ENCODE data around the gene CACNG4. TPM values are rescaled to one million over a fixed set of nuclear protein-coding genes. Genes with fewer than 3 reads are reported as not detected.

Gene CACNG4
- total RNA-seq, 1 experiment from 2014 or later: 6.3 TPM

- H3K4me1 ChIP-seq (ENCODE audit: insufficient read depth, low read length): no peaks in the 10 kb centered on the region
- H3K27me3 ChIP-seq (ENCODE audit: insufficient read depth, low read length): no peaks in the 10 kb centered on the region
- no peak overlapping the region for H3K14ac ChIP-seq (ENCODE audit: insufficient read depth, low read length)
- H3K18ac ChIP-seq (ENCODE audit: insufficient read length, low read depth, low read length): no peak overlapping the region
- H3K27ac Mint-ChIP-seq: no peak overlapping the region
- H3T11ph ChIP-seq (ENCODE audit: low read length): no peak overlapping the region
- H2BK120ac ChIP-seq (ENCODE audit: low read depth, low read length, poor library complexity, severe bottlenecking): no peak overlapping the region
- H3K4me1 Mint-ChIP-seq: peaks cover 0 to 2% of the 10 kb centered on the region in 2 experiments; a peak in 1 of 4 replicates
- H3K9ac ChIP-seq (ENCODE audit: extremely low read depth, insufficient read length, low read length): no peak overlapping the region
- TF ChIP-seq, protein P1, sequence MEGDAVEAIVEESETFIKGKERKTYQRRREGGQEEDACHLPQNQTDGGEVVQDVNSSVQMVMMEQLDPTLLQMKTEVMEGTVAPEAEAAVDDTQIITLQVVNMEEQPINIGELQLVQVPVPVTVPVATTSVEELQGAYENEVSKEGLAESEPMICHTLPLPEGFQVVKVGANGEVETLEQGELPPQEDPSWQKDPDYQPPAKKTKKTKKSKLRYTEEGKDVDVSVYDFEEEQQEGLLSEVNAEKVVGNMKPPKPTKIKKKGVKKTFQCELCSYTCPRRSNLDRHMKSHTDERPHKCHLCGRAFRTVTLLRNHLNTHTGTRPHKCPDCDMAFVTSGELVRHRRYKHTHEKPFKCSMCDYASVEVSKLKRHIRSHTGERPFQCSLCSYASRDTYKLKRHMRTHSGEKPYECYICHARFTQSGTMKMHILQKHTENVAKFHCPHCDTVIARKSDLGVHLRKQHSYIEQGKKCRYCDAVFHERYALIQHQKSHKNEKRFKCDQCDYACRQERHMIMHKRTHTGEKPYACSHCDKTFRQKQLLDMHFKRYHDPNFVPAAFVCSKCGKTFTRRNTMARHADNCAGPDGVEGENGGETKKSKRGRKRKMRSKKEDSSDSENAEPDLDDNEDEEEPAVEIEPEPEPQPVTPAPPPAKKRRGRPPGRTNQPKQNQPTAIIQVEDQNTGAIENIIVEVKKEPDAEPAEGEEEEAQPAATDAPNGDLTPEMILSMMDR (conservative IDR thresholded peaks at IDR 0.05): no peak
- no peaks in the 10 kb centered on the region for H3K23me2 ChIP-seq (ENCODE audit: insufficient read length, low read depth, low read length, poor library complexity, severe bottlenecking)
- H3K27ac ChIP-seq (ENCODE audit: insufficient read length, low read depth, low read length): no peak overlapping the region
- no CpG with 5 or more reads among the region's 9 CpGs for WGBS (ENCODE audit: extremely low coverage, insufficient read length, low lambda C conversion rate)
- H2BK12ac ChIP-seq (ENCODE audit: insufficient read length, low read depth, low read length): no peak overlapping the region
- no peak overlapping the region for H4K8ac ChIP-seq (replicated peaks; ENCODE audit: insufficient read length, low read depth, low read length)
- no peaks in the 10 kb centered on the region for H4K20me1 ChIP-seq (ENCODE audit: control insufficient read depth, insufficient read depth, insufficient read length)
- no peak overlapping the region for H2BK5ac ChIP-seq (ENCODE audit: insufficient read length, low read length)
- no peak overlapping the region for H3K4me3 Mint-ChIP-seq
- no peaks in the 10 kb centered on the region for H3K9me3 ChIP-seq (ENCODE audit: control insufficient read depth, low read depth, low read length)
- no peak overlapping the region for H2BK15ac ChIP-seq (ENCODE audit: low read depth, low read length)
- H2BK20ac ChIP-seq (ENCODE audit: low read depth, low read length, poor library complexity, severe bottlenecking): no peak overlapping the region
- DNase-seq: no peak
- H2AFZ ChIP-seq (ENCODE audit: low read length): no peak overlapping the region
- H3K79me2 ChIP-seq (ENCODE audit: insufficient read depth, low read length): no peaks in the 10 kb centered on the region
- H3K9me3 Mint-ChIP-seq: no peaks in the 10 kb centered on the region
- no peak overlapping the region for H4K5ac ChIP-seq (ENCODE audit: insufficient read length, low read depth, low read length)
- H3K79me1 ChIP-seq (ENCODE audit: insufficient read depth, low read depth, low read length, poor library complexity, severe bottlenecking): no peaks in the 10 kb centered on the region
- no peak overlapping the region for H4K91ac ChIP-seq (ENCODE audit: insufficient read length, low read depth, low read length)
- no peaks in the 10 kb centered on the region; the same call in none of the 2 replicates for H3K27me3 Mint-ChIP-seq (ENCODE audit: low read depth)
- no peak overlapping the region for H3K56ac ChIP-seq (ENCODE audit: insufficient read length, low read depth, low read length)
- no peak overlapping the region for H3K4ac ChIP-seq (ENCODE audit: low read depth, low read length)
- H3K23ac ChIP-seq (ENCODE audit: insufficient read length, low read depth, low read length): no peak overlapping the region
- no peak overlapping the region for H3K4me2 ChIP-seq (ENCODE audit: insufficient read depth, insufficient read length, low read length)
- no peak overlapping the region for H2AK5ac ChIP-seq (ENCODE audit: insufficient read length, low read length)
- H3K36me3 Mint-ChIP-seq (ENCODE audit: insufficient read depth in 1 of 3, low read depth in 3 of 3): no peaks in the 10 kb centered on the region
Observed at GRCh38 chr17:67011527-67012175, 47.1 kb downstream of the CACNG4 start.

Data from H9 (cell line).